SK-N-SH (cell line): ENCODE measurements around the gene MYEOV. TPM values are rescaled to one million over a fixed set of nuclear protein-coding genes. Genes with fewer than 3 reads are reported as not detected.

Source experiments
- CTCF ChIA-PET: fragments of 300-600, 350-600 bp; formaldehyde crosslinking; extraction: SDS; loops from one replicate; lab custom pipeline; 2021; lab: Yijun Ruan, JAX
- POLR2A ChIA-PET: fragments of 350-600 bp; sonication (Branson Sonifier 250); formaldehyde crosslinking; extraction: SDS; loops from one replicate; lab custom pipeline; 2020; ENCODE audit warnings: antibody characterized with exemption, inconsistent platforms; lab: Yijun Ruan, JAX
- DNase-seq: peaks from one replicate; pipeline ENCODE4 v3.0.0; 2012
- H2AFZ ChIP-seq: fragments of 200-600 bp; sonication (generic); 2 replicates; pipeline ENCODE4 v1.8.1; 2016; ENCODE audit warnings: antibody characterized with exemption, mild to moderate bottlenecking, low read depth
- H3F3A ChIP-seq: fragments of 200-600 bp; sonication (generic); replicated peaks from 2 replicates; pipeline ENCODE3; 2016; ENCODE audit warnings: antibody characterized with exemption, mild to moderate bottlenecking; ENCODE audit not compliant: insufficient read depth
- H3K27ac ChIP-seq, 2 experiments: fragments of 200-500 bp in 1 of 2; fragments of 200-600 bp in 1 of 2; sonication (Bioruptor generic) in 1 of 2; sonication (generic), shearing (Covaris generic) in 1 of 2; 2 replicates each; pipeline versions ENCODE4 v1.5.1 to v1.6.1; 2014 to 2016; ENCODE audit warnings: low read depth in 2 of 2, inconsistent platforms in 1 of 2, low read length in 1 of 2, mild to moderate bottlenecking in 1 of 2, mixed read lengths in 1 of 2
- H3K27me3 ChIP-seq: fragments of 200-600 bp; sonication (generic), shearing (Covaris generic); 2 replicates; pipeline ENCODE4 v1.6.1; 2016; ENCODE audit warnings: mixed run types; ENCODE audit not compliant: insufficient read depth
- H3K36me3 ChIP-seq, 2 experiments: fragments of 200-500 bp in 1 of 2; fragments of 200-600 bp in 1 of 2; sonication (Bioruptor generic) in 1 of 2; sonication (generic) in 1 of 2; replicated peaks in 1 of 2; 2 replicates each; pipeline versions ENCODE3 to v1.5.1; 2014 to 2016; ENCODE audit warnings: low read length in 1 of 2, mild to moderate bottlenecking in 1 of 2; ENCODE audit not compliant: insufficient read depth in 2 of 2, control insufficient read depth in 1 of 2
- H3K4me1 ChIP-seq, 2 experiments: fragments of 200-500 bp in 1 of 2; fragments of 200-600 bp in 1 of 2; sonication (Bioruptor generic) in 1 of 2; sonication (generic), shearing (Covaris generic) in 1 of 2; 2 replicates each; pipeline versions ENCODE4 v1.5.1 to v1.6.1; 2014 to 2016; ENCODE audit warnings: low read depth in 1 of 2, low read length in 1 of 2, mixed run types in 1 of 2; ENCODE audit not compliant: insufficient read depth in 2 of 2, control insufficient read depth in 1 of 2
- H3K4me2 ChIP-seq: fragments of 200-600 bp; sonication (generic), shearing (Covaris generic); 2 replicates; pipeline ENCODE4 v1.6.1; 2017; ENCODE audit warnings: mixed run types
- H3K4me3 ChIP-seq, 2 experiments: fragments of 200-500 bp in 1 of 2; fragments of 200-600 bp in 1 of 2; sonication (Bioruptor generic) in 1 of 2; sonication (generic), shearing (Covaris generic) in 1 of 2; 2 replicates each; pipeline versions ENCODE4 v1.5.1 to v1.8.1; 2014 to 2016; ENCODE audit warnings: low read depth in 2 of 2, inconsistent platforms in 1 of 2, low read length in 1 of 2, mild to moderate bottlenecking in 1 of 2, mixed read lengths in 1 of 2, moderate library complexity in 1 of 2
- H3K79me2 ChIP-seq: fragments of 200-600 bp; sonication (generic); 2 replicates; pipeline ENCODE4 v1.8.1; 2017; ENCODE audit warnings: mild to moderate bottlenecking; ENCODE audit not compliant: insufficient read depth
- H3K9ac ChIP-seq: fragments of 200-600 bp; sonication (generic); 2 replicates; pipeline ENCODE4 v1.6.1; 2017; ENCODE audit warnings: mixed run types
- H3K9me2 ChIP-seq: fragments of 200-600 bp; sonication (generic); 2 replicates; pipeline ENCODE4 v1.6.1; 2017; ENCODE audit warnings: mixed run types
- H3K9me3 ChIP-seq: fragments of 200-600 bp; sonication (generic); 2 replicates; pipeline ENCODE4 v1.6.1; 2017; ENCODE audit warnings: mixed run types, mild to moderate bottlenecking, moderate library complexity
- H4K20me1 ChIP-seq: fragments of 200-600 bp; sonication (generic); 2 replicates; pipeline ENCODE4 v1.6.1; 2017; ENCODE audit warnings: mild to moderate bottlenecking, mixed run types; ENCODE audit not compliant: insufficient read depth
- ELF1 ChIP-seq: IDR thresholded peaks from 2 replicates; pipeline ENCODE4 v1.4.0; 2012
- FOSL2 ChIP-seq: IDR thresholded peaks from 2 replicates; pipeline ENCODE4 v1.4.0; 2012; ENCODE audit warnings: low read depth, mild to moderate bottlenecking, moderate library complexity, borderline replicate concordance
- FOXJ3 ChIP-seq: sonication (generic); formaldehyde crosslinking; IDR thresholded peaks from 2 replicates; pipeline ENCODE4 v1.5.1; 2020; ENCODE audit warnings: mild to moderate bottlenecking, missing genetic modification reagents
- MEF2A ChIP-seq: IDR thresholded peaks from 2 replicates; pipeline ENCODE4 v1.4.0; 2012; ENCODE audit warnings: low read depth, borderline replicate concordance
- MXI1 ChIP-seq: IDR thresholded peaks from 2 replicates; pipeline ENCODE4 v1.6.1; 2012; ENCODE audit warnings: mild to moderate bottlenecking, low read depth, low read length, improper control_type of control experiment
- RAD21 ChIP-seq: IDR thresholded peaks from 2 replicates; pipeline ENCODE4 v1.6.1; 2012; ENCODE audit warnings: mild to moderate bottlenecking, low read length
- SIN3A ChIP-seq: IDR thresholded peaks from 2 replicates; pipeline ENCODE4 v1.6.1; 2012; ENCODE audit warnings: low read depth, mild to moderate bottlenecking, low read length, moderate library complexity, borderline replicate concordance
- SMC3 ChIP-seq: IDR thresholded peaks from 2 replicates; pipeline ENCODE4 v1.6.1; 2012; ENCODE audit warnings: low read depth, low read length, improper control_type of control experiment
- TCF12 ChIP-seq: IDR thresholded peaks from 2 replicates; pipeline ENCODE4 v1.4.0; 2012
- USF1 ChIP-seq: IDR thresholded peaks from 2 replicates; pipeline ENCODE4 v1.4.0; 2012; ENCODE audit warnings: low read depth, borderline replicate concordance
- ZBTB33 ChIP-seq: IDR thresholded peaks from 2 replicates; pipeline ENCODE4 v1.4.0; 2012; ENCODE audit warnings: low read depth, borderline replicate concordance
- WGBS: methylation state at CpG from one replicate; pipeline ENCODE4 v1.1.6; 2017; ENCODE audit warnings: low lambda C conversion rate; 5-methylcytosine and 5-hydroxymethylcytosine counted together
- polyA plus RNA-seq, 3 experiments: library from polyadenylated mRNA; depleted of rRNA; stranded (reverse); fragments of >200 nt; gene quantifications; 2 replicates each; pipeline ENCODE4 v1.2.3, GENCODE V29; 2012

The MYEOV gene
- polyA plus RNA-seq, 1 of the 3 experiments (the other 2 are of a cell fraction), result 3.0 TPM

- POLR2A ChIA-PET, result no interaction called here
- Histone ChIP-seq H3K4me2 (no peak overlapping the region), H3K4me3 (no peak overlapping the region), H2AFZ (no peak overlapping the region), H3K27me3 (no peaks in the 10 kb centered on the region), H3K9me2 (no peaks in the 10 kb centered on the region), H3K79me2 (no peaks in the 10 kb centered on the region), H3K27ac (no peak overlapping the region), H3K9ac (no peak overlapping the region), H3K4me1 (peaks cover 0 to 2% of the 10 kb centered on the region in 2 experiments; a peak in 2 of 4 replicates), H3K9me3 (no peaks in the 10 kb centered on the region), H4K20me1 (no peaks in the 10 kb centered on the region), H3K36me3 (no peaks in the 10 kb centered on the region), H3F3A (no peaks in the 10 kb centered on the region)
- DNase-seq, result no peak
- TF ChIP-seq SIN3A, result no peak
- TF ChIP-seq USF1, result no peak
- no peak for TF ChIP-seq SMC3
- no peak for TF ChIP-seq MEF2A
- TF ChIP-seq ZBTB33, result no peak
- TF ChIP-seq MXI1, result no peak
- WGBS, result 67% methylated on average over 12 of the region's 12 CpGs
- CTCF ChIA-PET, result no interaction called here
Measured at GRCh38 chr11:69277074-69277809, 16.7 kb upstream of the MYEOV start.

- Histone ChIP-seq H3K9me3 (no peaks in the 10 kb centered on the region), H3K9me2 (no peaks in the 10 kb centered on the region), H2AFZ (no peak overlapping the region), H3K79me2 (no peaks in the 10 kb centered on the region), H3K27ac (no peak overlapping the region), H3K4me1 (peaks cover 0 to 2% of the 10 kb centered on the region in 2 experiments; a peak in 2 of 4 replicates), H3K4me3 (no peak overlapping the region), H4K20me1 (no peaks in the 10 kb centered on the region), H3K36me3 (no peaks in the 10 kb centered on the region), H3F3A (no peaks in the 10 kb centered on the region), H3K27me3 (no peaks in the 10 kb centered on the region), H3K4me2 (no peak overlapping the region), H3K9ac (no peak overlapping the region)
- CTCF ChIA-PET, result no interaction called here
- POLR2A ChIA-PET, result no interaction called here
- WGBS, result 72% methylated on average over 11 of the region's 12 CpGs
- TF ChIP-seq MXI1, result no peak
- no peak for TF ChIP-seq RAD21
- no peak for TF ChIP-seq FOXJ3 (CRISPR knock-in tag)
- no peak for TF ChIP-seq TCF12
- no peak for TF ChIP-seq FOSL2
- no peak for TF ChIP-seq ELF1
- no peak for DNase-seq
Measured at GRCh38 chr11:69278091-69278867, 15.7 kb upstream of the MYEOV start.
